HepG2 (cell line): ENCODE results near the gene ZFP62. TPM values are rescaled to one million over a fixed set of nuclear protein-coding genes. Genes with fewer than 3 reads are reported as not detected.

Source experiments
- ATRX ChIP-seq: sonication (generic); formaldehyde crosslinking; IDR thresholded peaks from 2 replicates; pipeline ENCODE4 v1.4.0; 2020; ENCODE audit warnings: missing genetic modification reagents, borderline replicate concordance
- EED ChIP-seq: sonication (generic); formaldehyde crosslinking; IDR thresholded peaks from 2 replicates; pipeline ENCODE4 v1.5.0; 2020; ENCODE audit warnings: mild to moderate bottlenecking, missing genetic modification reagents
- ISX ChIP-seq: sonication (generic); formaldehyde crosslinking; conservative IDR thresholded peaks from 2 replicates; pipeline ENCODE4 v1.5.0; 2020; ENCODE audit warnings: missing genetic modification reagents
- RFXAP ChIP-seq: sonication (generic); formaldehyde crosslinking; IDR thresholded peaks from 2 replicates; pipeline ENCODE4 v1.4.0; 2020; ENCODE audit warnings: missing genetic modification reagents, borderline replicate concordance
- RXRB ChIP-seq: IDR thresholded peaks from 2 replicates; pipeline ENCODE4 v1.6.1; 2016; ENCODE audit warnings: borderline replicate concordance, missing genetic modification reagents, missing compliant biosample characterization
- ZNF24 ChIP-seq: fragments of 450-650 bp; IDR thresholded peaks from 2 replicates; pipeline ENCODE4 v1.6.1; 2017; ENCODE audit warnings: antibody characterized with exemption, mild to moderate bottlenecking
- ZNF331 ChIP-seq: sonication (generic); formaldehyde crosslinking; IDR thresholded peaks from 2 replicates; pipeline ENCODE4 v1.4.0; 2020; ENCODE audit warnings: missing genetic modification reagents
- ZNF407 ChIP-seq: sonication (generic); formaldehyde crosslinking; IDR thresholded peaks from one replicate; pipeline ENCODE4 v1.5.1; 2020; ENCODE audit warnings: mild to moderate bottlenecking, missing genetic modification reagents; ENCODE audit errors: not compliant biosample characterization
- ZSCAN25 ChIP-seq: sonication (generic); formaldehyde crosslinking; IDR thresholded peaks from 2 replicates; pipeline ENCODE4 v1.8.0; 2022; ENCODE audit warnings: mild to moderate bottlenecking, missing genetic modification reagents
- polyA plus RNA-seq, 8 experiments: library from polyadenylated mRNA; depleted of rRNA in 3 of 8; stranded (reverse) in 7 of 8; unstranded in 1 of 8; fragments of >200 nt; fragmentation: Illumina TruSeq in 4 of 8; extraction: Trizol in 4 of 8; gene quantifications; 2 replicates each; pipeline versions ENCODE4 v1.2.1 to v1.2.3, GENCODE V29; 2011 to 2016; ENCODE audit warnings: low read depth in 4 of 8, missing spikeins in 1 of 8, mixed read lengths in 1 of 8; ENCODE audit not compliant: insufficient read depth in 1 of 8
- total RNA-seq, 5 experiments: library from RNA; depleted of rRNA; stranded (reverse); fragments of >200 nt; fragmentation: Illumina TruSeq; extraction: Trizol; gene quantifications; 2 replicates each; pipeline ENCODE4 v1.2.3, GENCODE V29; 2016; ENCODE audit warnings: low read depth in 1 of 5
- TF ChIP-seq, protein P1 (sequence below): sonication (generic); formaldehyde crosslinking; IDR thresholded peaks from 2 replicates; pipeline ENCODE4 v1.4.0; 2020; ENCODE audit warnings: missing genetic modification reagents
- TF ChIP-seq, protein P2 (sequence below): sonication (generic); formaldehyde crosslinking; conservative IDR thresholded peaks from 2 replicates; pipeline ENCODE4 v1.8.0; 2022; ENCODE audit warnings: missing genetic modification reagents
- TF ChIP-seq, protein P3 (sequence below): sonication (generic); formaldehyde crosslinking; IDR thresholded peaks from 2 replicates; pipeline ENCODE4 v1.4.0; 2020; ENCODE audit warnings: missing genetic modification reagents, mild to moderate bottlenecking, borderline replicate concordance

The ZFP62 gene
- total and polyA plus RNA-seq, 2 of the 13 experiments (the other 11 are each of a cell fraction or from before 2014, with no cell fraction given), result 8.2 to 19.4 TPM

GRCh38 chr5:180860887-180861822 lies at the start of gene ZFP62 (continued):
- TF ChIP-seq, protein P1, sequence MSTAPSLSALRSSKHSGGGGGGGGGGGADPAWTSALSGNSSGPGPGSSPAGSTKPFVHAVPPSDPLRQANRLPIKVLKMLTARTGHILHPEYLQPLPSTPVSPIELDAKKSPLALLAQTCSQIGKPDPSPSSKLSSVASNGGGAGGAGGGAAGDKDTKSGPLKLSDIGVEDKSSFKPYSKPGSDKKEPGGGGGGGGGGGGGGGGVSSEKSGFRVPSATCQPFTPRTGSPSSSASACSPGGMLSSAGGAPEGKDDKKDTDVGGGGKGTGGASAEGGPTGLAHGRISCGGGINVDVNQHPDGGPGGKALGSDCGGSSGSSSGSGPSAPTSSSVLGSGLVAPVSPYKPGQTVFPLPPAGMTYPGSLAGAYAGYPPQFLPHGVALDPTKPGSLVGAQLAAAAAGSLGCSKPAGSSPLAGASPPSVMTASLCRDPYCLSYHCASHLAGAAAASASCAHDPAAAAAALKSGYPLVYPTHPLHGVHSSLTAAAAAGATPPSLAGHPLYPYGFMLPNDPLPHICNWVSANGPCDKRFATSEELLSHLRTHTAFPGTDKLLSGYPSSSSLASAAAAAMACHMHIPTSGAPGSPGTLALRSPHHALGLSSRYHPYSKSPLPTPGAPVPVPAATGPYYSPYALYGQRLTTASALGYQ (CRISPR knock-in tag), result no peak; the same call in 1 of the 2 replicates
- TF ChIP-seq ZNF331 (CRISPR knock-in tag), result no peak; the same call in 1 of the 2 replicates
- TF ChIP-seq, protein P2, sequence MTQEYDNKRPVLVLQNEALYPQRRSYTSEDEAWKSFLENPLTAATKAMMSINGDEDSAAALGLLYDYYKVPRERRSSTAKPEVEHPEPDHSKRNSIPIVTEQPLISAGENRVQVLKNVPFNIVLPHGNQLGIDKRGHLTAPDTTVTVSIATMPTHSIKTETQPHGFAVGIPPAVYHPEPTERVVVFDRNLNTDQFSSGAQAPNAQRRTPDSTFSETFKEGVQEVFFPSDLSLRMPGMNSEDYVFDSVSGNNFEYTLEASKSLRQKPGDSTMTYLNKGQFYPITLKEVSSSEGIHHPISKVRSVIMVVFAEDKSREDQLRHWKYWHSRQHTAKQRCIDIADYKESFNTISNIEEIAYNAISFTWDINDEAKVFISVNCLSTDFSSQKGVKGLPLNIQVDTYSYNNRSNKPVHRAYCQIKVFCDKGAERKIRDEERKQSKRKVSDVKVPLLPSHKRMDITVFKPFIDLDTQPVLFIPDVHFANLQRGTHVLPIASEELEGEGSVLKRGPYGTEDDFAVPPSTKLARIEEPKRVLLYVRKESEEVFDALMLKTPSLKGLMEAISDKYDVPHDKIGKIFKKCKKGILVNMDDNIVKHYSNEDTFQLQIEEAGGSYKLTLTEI, result no peak
- 0 out of 2 replicates have a peak, but pooled peaks have one; percentile 20 for TF ChIP-seq ZSCAN25 (CRISPR knock-in tag)
- TF ChIP-seq, protein P3, sequence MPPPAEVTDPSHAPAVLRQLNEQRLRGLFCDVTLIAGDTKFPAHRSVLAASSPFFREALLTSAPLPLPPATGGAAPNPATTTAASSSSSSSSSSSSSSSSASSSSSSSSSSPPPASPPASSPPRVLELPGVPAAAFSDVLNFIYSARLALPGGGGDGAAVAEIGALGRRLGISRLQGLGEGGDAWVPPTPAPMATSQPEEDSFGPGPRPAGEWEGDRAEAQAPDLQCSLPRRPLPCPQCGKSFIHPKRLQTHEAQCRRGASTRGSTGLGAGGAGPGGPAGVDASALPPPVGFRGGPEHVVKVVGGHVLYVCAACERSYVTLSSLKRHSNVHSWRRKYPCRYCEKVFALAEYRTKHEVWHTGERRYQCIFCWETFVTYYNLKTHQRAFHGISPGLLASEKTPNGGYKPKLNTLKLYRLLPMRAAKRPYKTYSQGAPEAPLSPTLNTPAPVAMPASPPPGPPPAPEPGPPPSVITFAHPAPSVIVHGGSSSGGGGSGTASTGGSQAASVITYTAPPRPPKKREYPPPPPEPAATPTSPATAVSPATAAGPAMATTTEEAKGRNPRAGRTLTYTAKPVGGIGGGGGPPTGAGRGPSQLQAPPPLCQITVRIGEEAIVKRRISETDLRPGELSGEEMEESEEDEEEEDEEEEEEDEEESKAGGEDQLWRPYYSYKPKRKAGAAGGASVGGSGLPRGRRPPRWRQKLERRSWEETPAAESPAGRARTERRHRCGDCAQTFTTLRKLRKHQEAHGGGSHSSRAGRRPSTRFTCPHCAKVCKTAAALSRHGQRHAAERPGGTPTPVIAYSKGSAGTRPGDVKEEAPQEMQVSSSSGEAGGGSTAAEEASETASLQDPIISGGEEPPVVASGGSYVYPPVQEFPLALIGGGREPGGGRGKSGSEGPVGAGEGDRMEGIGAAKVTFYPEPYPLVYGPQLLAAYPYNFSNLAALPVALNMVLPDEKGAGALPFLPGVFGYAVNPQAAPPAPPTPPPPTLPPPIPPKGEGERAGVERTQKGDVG (CRISPR knock-in tag), result no peak
- no peak for TF ChIP-seq ISX (CRISPR knock-in tag)
- TF ChIP-seq ZNF24, result no peak
- no peak for TF ChIP-seq EED (CRISPR knock-in tag)
- TF ChIP-seq RXRB (CRISPR knock-in tag), result 0 out of 2 replicates have a peak, but pooled peaks have one; percentile 41
- TF ChIP-seq RFXAP (CRISPR knock-in tag), result peak; percentile 63; the same call in 1 of the 2 replicates
- peak; percentile 90 for TF ChIP-seq ZNF407 (CRISPR knock-in tag)
- TF ChIP-seq ATRX (CRISPR knock-in tag), result no peak
